B cell (primary cell): ENCODE measurements around the gene RGS11. TPM values are rescaled to one million over a fixed set of nuclear protein-coding genes. Genes with fewer than 3 reads are reported as not detected.
A peak's percentile ranks its signal among the peaks of the same experiment; 100 is the strongest.

Experiments used
- ATAC-seq: fragments of 200-7000 bp; cut with Tn5 transposase; one replicate; pipeline ENCODE4 v1.10.0; 2021; ENCODE audit warnings: low read depth, mild to moderate bottlenecking, moderate number of reproducible peaks, moderate library complexity
- CTCF ChIA-PET: fragments of 350-600 bp; sonication (Branson Sonifier 250); formaldehyde crosslinking; loops from one replicate; lab custom pipeline; 2021; ENCODE audit warnings: antibody characterized with exemption, inconsistent platforms; lab: Charles Lee
- POLR2A ChIA-PET: fragments of 350-600 bp; sonication (Branson Sonifier 250); formaldehyde crosslinking; loops from one replicate; lab custom pipeline; 2021; ENCODE audit warnings: antibody characterized with exemption; lab: Charles Lee
- DNase-seq: peaks from one replicate; pipeline ENCODE4 v3.0.0; 2013
- H2AFZ ChIP-seq: 2 replicates; pipeline ENCODE4 v1.6.1; 2012; ENCODE audit warnings: mild to moderate bottlenecking, low read depth, low read length; ENCODE audit not compliant: insufficient read depth, poor library complexity, severe bottlenecking
- H3K27ac ChIP-seq, 2 donors: 1 replicate in 1 of 2; 2 replicates in 1 of 2; pipeline ENCODE4 v1.5.1; 2012 to 2013; ENCODE audit warnings: low read length in 2 of 2, mild to moderate bottlenecking in 2 of 2, moderate library complexity in 1 of 2
- H3K27me3 ChIP-seq, 4 experiments: fragments of 200-600 bp in 1 of 4; sonication (generic) in 1 of 4; replicated peaks in 1 of 4; 1 replicate in 2 of 4; 2 replicates in 2 of 4; pipeline versions ENCODE4 v1.6.1 to v1.7.0; 2013 to 2016; ENCODE audit warnings: low read length in 3 of 4, mild to moderate bottlenecking in 2 of 4, mixed read lengths in 1 of 4, moderate library complexity in 1 of 4; ENCODE audit not compliant: insufficient read depth in 4 of 4, control insufficient read depth in 3 of 4; ENCODE audit errors: control extremely low read depth in 1 of 4
- H3K36me3 ChIP-seq, 2 experiments: replicated peaks in 1 of 2; 1 replicate in 1 of 2; 2 replicates in 1 of 2; pipeline versions ENCODE4 v1.6.1 to v1.7.1; 2013; ENCODE audit warnings: low read length in 1 of 2; ENCODE audit not compliant: insufficient read depth in 2 of 2, control insufficient read depth in 1 of 2; ENCODE audit errors: control extremely low read depth in 1 of 2, extremely low read depth in 1 of 2
- H3K4me1 ChIP-seq, 2 donors: fragments of 200-600 bp in 1 of 2; sonication (generic) in 1 of 2; 1 replicate in 1 of 2; 2 replicates in 1 of 2; pipeline versions ENCODE4 v1.5.1 to v1.6.1; 2013 to 2017; ENCODE audit warnings: low read length in 2 of 2; ENCODE audit not compliant: control insufficient read depth in 2 of 2, insufficient read depth in 2 of 2
- H3K4me2 ChIP-seq: replicated peaks from 2 replicates; pipeline ENCODE3; 2012; ENCODE audit warnings: mild to moderate bottlenecking, low read depth, low read length; ENCODE audit not compliant: poor library complexity, severe bottlenecking
- H3K4me3 ChIP-seq, 5 experiments: fragments of 200-600 bp in 1 of 5; sonication (generic) in 1 of 5; 1 replicate in 3 of 5; 2 replicates in 2 of 5; pipeline versions ENCODE4 v1.5.1 to v1.7.0; 2011 to 2016; ENCODE audit warnings: low read length in 4 of 5, mild to moderate bottlenecking in 4 of 5, low read depth in 2 of 5, control low read depth in 1 of 5, moderate library complexity in 1 of 5; ENCODE audit not compliant: insufficient read depth in 1 of 5; ENCODE audit errors: control extremely low read depth in 1 of 5, extremely low read depth in 1 of 5
- H3K79me2 ChIP-seq: fragments of 200-600 bp; sonication (generic); one replicate; pipeline ENCODE4 v1.6.0; 2016; ENCODE audit warnings: low read length; ENCODE audit not compliant: control insufficient read depth, insufficient read depth
- H3K9ac ChIP-seq: fragments of 200-600 bp; sonication (generic); 2 replicates; pipeline ENCODE4 v1.6.1; 2017; ENCODE audit warnings: mild to moderate bottlenecking, low read length, moderate library complexity
- H3K9me3 ChIP-seq, 3 donors: one replicate each; pipeline versions ENCODE4 v1.6.1 to v1.7.1; 2013; ENCODE audit warnings: low read length in 2 of 3; ENCODE audit not compliant: control insufficient read depth in 2 of 3, insufficient read depth in 1 of 3; ENCODE audit errors: control extremely low read depth in 1 of 3
- H4K20me1 ChIP-seq: 2 replicates; pipeline ENCODE4 v1.6.0; 2012; ENCODE audit warnings: mild to moderate bottlenecking, low read length; ENCODE audit not compliant: insufficient read depth, control insufficient read depth, poor library complexity, severe bottlenecking
- H3K27ac Mint-ChIP-seq: one replicate; pipeline ENCODE4 v1.8.0; 2021; ENCODE audit warnings: mixed read lengths
- H3K27me3 Mint-ChIP-seq: one replicate; pipeline ENCODE4 v1.8.0; 2021; ENCODE audit warnings: mixed read lengths
- H3K4me1 Mint-ChIP-seq: one replicate; pipeline ENCODE4 v1.8.0; 2021; ENCODE audit warnings: mixed read lengths
- H3K4me3 Mint-ChIP-seq: one replicate; pipeline ENCODE4 v1.8.0; 2021; ENCODE audit warnings: mixed read lengths
- H3K9me3 Mint-ChIP-seq: one replicate; pipeline ENCODE4 v1.8.0; 2022; ENCODE audit warnings: mixed read lengths; ENCODE audit not compliant: insufficient read depth
- EZH2 ChIP-seq: IDR thresholded peaks from 2 replicates; pipeline ENCODE4 v1.6.1; 2012; ENCODE audit warnings: borderline replicate concordance, low read depth, mild to moderate bottlenecking, moderate library complexity, low read length; ENCODE audit not compliant: insufficient read depth, poor library complexity, severe bottlenecking
- whole genome bisulfite sequencing: methylation state at CpG from one replicate; pipeline ENCODE4 v1.1.5; 2013; ENCODE audit warnings: missing lambda C conversion rate; ENCODE audit not compliant: insufficient coverage; 5-methylcytosine and 5-hydroxymethylcytosine counted together
- intact Hi-C: fragments of 100-400 bp; cut with micrococcal nuclease; formaldehyde crosslinking; loops from one replicate; pipeline ENCODE4 v1.10.0; 2022
- polyA plus RNA-seq: library from polyadenylated mRNA; depleted of rRNA; stranded (reverse); fragments of >200 nt; gene quantifications from 2 replicates; pipeline ENCODE4 v1.2.3, GENCODE V29; 2012
- total RNA-seq, 2 donors: library from RNA; stranded (reverse); fragments of 120-200 nt in 1 of 2; gene quantifications; 1 replicate in 1 of 2; 2 replicates in 1 of 2; pipeline versions ENCODE4 v1.2.3 to v1.2.4, GENCODE V29; 2013 to 2022
- TF ChIP-seq, protein P1 (sequence below): fragments of 200-600 bp; IDR thresholded peaks from one replicate; pipeline ENCODE4 v1.8.0; 2022; ENCODE audit warnings: antibody characterized with exemption, mild to moderate bottlenecking

RGS11 gene
- total and polyA plus RNA-seq, 2 donors (not counting 1 experiment from before 2014, with no cell fraction given) = 0.39 TPM; not detected in 1

DNA sequence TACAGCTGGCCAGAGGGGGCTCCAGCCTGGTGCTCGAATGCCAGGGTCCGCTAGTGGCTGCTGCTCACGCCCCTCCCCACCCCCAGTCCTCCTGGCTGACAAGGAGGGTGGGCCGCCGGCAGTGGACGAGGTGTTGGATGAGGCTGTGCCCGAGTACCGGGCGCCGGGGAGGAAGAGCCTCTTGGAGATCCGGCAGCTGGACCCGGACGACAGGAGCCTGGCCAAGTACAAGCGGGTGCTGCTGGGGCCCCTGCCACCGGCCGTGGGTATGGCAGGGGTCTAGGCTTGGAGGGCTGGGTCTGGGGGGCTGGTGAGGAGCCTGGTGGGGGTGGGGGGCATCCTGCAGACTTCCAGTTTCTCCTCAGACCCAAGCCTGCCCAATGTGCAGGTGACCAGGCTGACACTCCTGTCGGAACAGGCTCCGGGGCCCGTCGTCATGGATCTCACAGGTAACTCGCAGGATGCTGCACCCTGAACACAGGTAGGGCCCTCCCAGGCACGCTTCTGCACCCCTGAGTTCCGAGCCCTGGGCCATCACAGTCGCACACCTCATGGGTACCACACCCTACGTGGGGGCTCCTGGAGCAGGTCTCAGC, 6.0 kb upstream of the RGS11 start:
- TF ChIP-seq, protein P1, sequence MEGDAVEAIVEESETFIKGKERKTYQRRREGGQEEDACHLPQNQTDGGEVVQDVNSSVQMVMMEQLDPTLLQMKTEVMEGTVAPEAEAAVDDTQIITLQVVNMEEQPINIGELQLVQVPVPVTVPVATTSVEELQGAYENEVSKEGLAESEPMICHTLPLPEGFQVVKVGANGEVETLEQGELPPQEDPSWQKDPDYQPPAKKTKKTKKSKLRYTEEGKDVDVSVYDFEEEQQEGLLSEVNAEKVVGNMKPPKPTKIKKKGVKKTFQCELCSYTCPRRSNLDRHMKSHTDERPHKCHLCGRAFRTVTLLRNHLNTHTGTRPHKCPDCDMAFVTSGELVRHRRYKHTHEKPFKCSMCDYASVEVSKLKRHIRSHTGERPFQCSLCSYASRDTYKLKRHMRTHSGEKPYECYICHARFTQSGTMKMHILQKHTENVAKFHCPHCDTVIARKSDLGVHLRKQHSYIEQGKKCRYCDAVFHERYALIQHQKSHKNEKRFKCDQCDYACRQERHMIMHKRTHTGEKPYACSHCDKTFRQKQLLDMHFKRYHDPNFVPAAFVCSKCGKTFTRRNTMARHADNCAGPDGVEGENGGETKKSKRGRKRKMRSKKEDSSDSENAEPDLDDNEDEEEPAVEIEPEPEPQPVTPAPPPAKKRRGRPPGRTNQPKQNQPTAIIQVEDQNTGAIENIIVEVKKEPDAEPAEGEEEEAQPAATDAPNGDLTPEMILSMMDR = no peak
- TF ChIP-seq EZH2 = no peak
- no peak overlapping the region for H3K27ac Mint-ChIP-seq
- H3K4me1 Mint-ChIP-seq = no peaks in the 10 kb centered on the region
- ChIA-PET CTCF (interaction anchor here (0.6 kb wide), 1 partner anchor 13 kb away, joined by 6 read pairs; no protein-coding TSS in a partner anchor), POLR2A (no interaction called here)
- no peak for DNase-seq
- ATAC-seq = no peak
- Histone ChIP-seq H3K9me3 (peaks cover 0 to 6% (median 0%) of the 10 kb centered on the region in 3 donors), H3K4me1 (peaks cover 0 to 7% of the 10 kb centered on the region in 2 donors), H2AFZ (no peak overlapping the region), H3K9ac (no peak overlapping the region), H3K4me2 (no peak overlapping the region), H3K4me3 (no peak overlapping the region), H3K27me3 (peaks cover 0 to 21% (median 3%) of the 10 kb centered on the region in 4 experiments), H4K20me1 (no peaks in the 10 kb centered on the region), H3K36me3 (no peaks in the 10 kb centered on the region), H3K79me2 (no peaks in the 10 kb centered on the region), H3K27ac (no peak overlapping the region)
- 79% methylated on average over 14 of the region's 25 CpGs for WGBS
- no peak overlapping the region for H3K4me3 Mint-ChIP-seq
- H3K27me3 Mint-ChIP-seq = peaks cover 10% of the 10 kb centered on the region
- intact Hi-C loops = no loop called here
- no peaks in the 10 kb centered on the region for H3K9me3 Mint-ChIP-seq

GRCh38 chr16:280991-281659, 5.4 kb upstream of the RGS11 start:
- H3K4me1 ChIP-seq = peaks cover 0 to 7% of the 10 kb centered on the region in 2 donors
- WGBS = 62% methylated on average over 25 of the region's 27 CpGs
- TF ChIP-seq, protein P1 = no peak
- TF ChIP-seq EZH2 = no peak
- H3K4me3 ChIP-seq = no peak overlapping the region
- DNase-seq (no peak), ATAC-seq (no peak)
- CTCF ChIA-PET = no interaction called here
- Mint-ChIP-seq H3K4me3 (no peak overlapping the region), H3K4me1 (peaks cover 3% of the 10 kb centered on the region), H3K9me3 (no peaks in the 10 kb centered on the region), H3K27ac (no peak overlapping the region), H3K27me3 (peaks cover 15% of the 10 kb centered on the region)
- H3K4me2 ChIP-seq = peak overlapping the region; percentile 52
- no peaks in the 10 kb centered on the region for H3K79me2 ChIP-seq
- H2AFZ ChIP-seq = no peak overlapping the region
- H3K9ac ChIP-seq = no peak overlapping the region
- H3K27ac ChIP-seq = no peak overlapping the region
- H3K9me3 ChIP-seq = peaks cover 0 to under 1% (median 0%) of the 10 kb centered on the region in 3 donors
- POLR2A ChIA-PET = no interaction called here
- no peaks in the 10 kb centered on the region for H3K36me3 ChIP-seq
- H3K27me3 ChIP-seq = peaks cover 0 to 27% (median 3%) of the 10 kb centered on the region in 4 experiments
- H4K20me1 ChIP-seq = no peaks in the 10 kb centered on the region
- intact Hi-C loops = no loop called here
